GM12891 (cell line): Measurements from ENCODE around the gene SCRN2.

Experiments used
- POLR2A ChIP-seq: IDR thresholded peaks from 2 replicates; pipeline ENCODE4 v1.6.1; 2011; ENCODE audit warnings: low read depth, low read length, control low read depth
- POU2F2 ChIP-seq: IDR thresholded peaks from 2 replicates; pipeline ENCODE4 v1.6.1; 2011; ENCODE audit warnings: low read depth, mild to moderate bottlenecking, control low read depth, low read length, moderate library complexity
- SPI1 ChIP-seq: IDR thresholded peaks from 2 replicates; pipeline ENCODE4 v1.6.1; 2011; ENCODE audit warnings: low read depth, low read length, control low read depth
- TAF1 ChIP-seq: IDR thresholded peaks from 2 replicates; pipeline ENCODE4 v1.6.1; 2011; ENCODE audit warnings: low read depth, low read length, control low read depth

GRCh38 chr17:47806913-47807255 lies 34.2 kb downstream of the SCRN2 start:
- TF ChIP-seq POLR2A = no peak
- no peak for TF ChIP-seq POU2F2
- TF ChIP-seq TAF1 = no peak
- no peak for TF ChIP-seq SPI1
